DND-41 (cell line): ENCODE measurements around the gene C10orf105.

Experiments
- ATAC-seq: fragments of 200-7000 bp; cut with Tn5 transposase; 3 replicates; pipeline ENCODE4 v1.9.1; 2021; ENCODE audit warnings: low read depth; ENCODE audit not compliant: insufficient read depth
- DNase-seq: peaks from one replicate; pipeline ENCODE4 v3.0.0-alpha.2; 2020
- H2AFZ ChIP-seq: 2 replicates; pipeline ENCODE4 v1.6.0; 2012; ENCODE audit warnings: low read depth, low read length
- H3K27ac ChIP-seq: 2 replicates; pipeline ENCODE4 v1.5.1; 2012; ENCODE audit warnings: low read length, inconsistent platforms
- H3K27me3 ChIP-seq: fragments of 200-600 bp; sonication (generic); 2 replicates; pipeline ENCODE4 v1.6.0; 2012; ENCODE audit warnings: low read length, mild to moderate bottlenecking, inconsistent platforms; ENCODE audit not compliant: insufficient read depth, poor library complexity
- H3K36me3 ChIP-seq: 2 replicates; pipeline ENCODE4 v1.5.1; 2012; ENCODE audit warnings: low read length, inconsistent platforms; ENCODE audit not compliant: insufficient read depth
- H3K4me1 ChIP-seq: 2 replicates; pipeline ENCODE4 v1.5.1; 2012; ENCODE audit warnings: mild to moderate bottlenecking, low read length; ENCODE audit not compliant: insufficient read depth
- H3K4me2 ChIP-seq: 2 replicates; pipeline ENCODE4 v1.6.0; 2012; ENCODE audit warnings: mild to moderate bottlenecking, moderate library complexity, low read length, inconsistent platforms; ENCODE audit not compliant: insufficient read depth
- H3K4me3 ChIP-seq, 2 experiments: fragments of 200-600 bp in 1 of 2; shearing (Covaris generic) in 1 of 2; 2 replicates each; pipeline ENCODE4 v1.5.1; 2012 to 2016; ENCODE audit warnings: inconsistent platforms in 2 of 2, low read length in 2 of 2, mild to moderate bottlenecking in 2 of 2, low read depth in 1 of 2, moderate library complexity in 1 of 2
- H3K79me2 ChIP-seq: 2 replicates; pipeline ENCODE4 v1.6.0; 2012; ENCODE audit warnings: low read length, inconsistent platforms; ENCODE audit not compliant: insufficient read depth
- H3K9ac ChIP-seq: 2 replicates; pipeline ENCODE4 v1.6.0; 2012; ENCODE audit warnings: low read depth, mild to moderate bottlenecking, inconsistent platforms, low read length, moderate library complexity
- H3K9me3 ChIP-seq: 2 replicates; pipeline ENCODE4 v1.5.1; 2012; ENCODE audit warnings: low read length, moderate library complexity, mild to moderate bottlenecking, inconsistent platforms; ENCODE audit not compliant: insufficient read depth, severe bottlenecking
- H4K20me1 ChIP-seq: 2 replicates; pipeline ENCODE4 v1.6.0; 2012; ENCODE audit warnings: low read length; ENCODE audit not compliant: insufficient read depth
- EZH2 ChIP-seq: IDR thresholded peaks from 3 replicates; pipeline ENCODE4 v1.6.1; 2012; ENCODE audit warnings: borderline replicate concordance, low read depth, mild to moderate bottlenecking, moderate library complexity, low read length, inconsistent platforms; ENCODE audit not compliant: severe bottlenecking
- TF ChIP-seq, protein P1 (sequence below): IDR thresholded peaks from 2 replicates; pipeline ENCODE4 v1.5.1; 2012; ENCODE audit warnings: borderline replicate concordance, low read length, moderate library complexity, mild to moderate bottlenecking; ENCODE audit not compliant: poor library complexity, severe bottlenecking; ENCODE audit errors: extremely low read depth

Gene C10orf105

GRCh38 chr10:71700731-71701368 is 18.7 kb downstream of the C10orf105 start:
- Histone ChIP-seq H2AFZ (no peak overlapping the region), H3K9me3 (no peaks in the 10 kb centered on the region), H4K20me1 (no peaks in the 10 kb centered on the region; the same call in 1 of the 2 replicates), H3K79me2 (no peaks in the 10 kb centered on the region), H3K4me2 (no peak overlapping the region), H3K27ac (no peak overlapping the region), H3K27me3 (no peaks in the 10 kb centered on the region), H3K9ac (no peak overlapping the region), H3K36me3 (no peaks in the 10 kb centered on the region), H3K4me3 (no peak overlapping the region), H3K4me1 (no peaks in the 10 kb centered on the region)
- ATAC-seq (no peak), DNase-seq (no peak)
- no peak for TF ChIP-seq EZH2
- TF ChIP-seq, protein P1, sequence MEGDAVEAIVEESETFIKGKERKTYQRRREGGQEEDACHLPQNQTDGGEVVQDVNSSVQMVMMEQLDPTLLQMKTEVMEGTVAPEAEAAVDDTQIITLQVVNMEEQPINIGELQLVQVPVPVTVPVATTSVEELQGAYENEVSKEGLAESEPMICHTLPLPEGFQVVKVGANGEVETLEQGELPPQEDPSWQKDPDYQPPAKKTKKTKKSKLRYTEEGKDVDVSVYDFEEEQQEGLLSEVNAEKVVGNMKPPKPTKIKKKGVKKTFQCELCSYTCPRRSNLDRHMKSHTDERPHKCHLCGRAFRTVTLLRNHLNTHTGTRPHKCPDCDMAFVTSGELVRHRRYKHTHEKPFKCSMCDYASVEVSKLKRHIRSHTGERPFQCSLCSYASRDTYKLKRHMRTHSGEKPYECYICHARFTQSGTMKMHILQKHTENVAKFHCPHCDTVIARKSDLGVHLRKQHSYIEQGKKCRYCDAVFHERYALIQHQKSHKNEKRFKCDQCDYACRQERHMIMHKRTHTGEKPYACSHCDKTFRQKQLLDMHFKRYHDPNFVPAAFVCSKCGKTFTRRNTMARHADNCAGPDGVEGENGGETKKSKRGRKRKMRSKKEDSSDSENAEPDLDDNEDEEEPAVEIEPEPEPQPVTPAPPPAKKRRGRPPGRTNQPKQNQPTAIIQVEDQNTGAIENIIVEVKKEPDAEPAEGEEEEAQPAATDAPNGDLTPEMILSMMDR: no peak

DNA sequence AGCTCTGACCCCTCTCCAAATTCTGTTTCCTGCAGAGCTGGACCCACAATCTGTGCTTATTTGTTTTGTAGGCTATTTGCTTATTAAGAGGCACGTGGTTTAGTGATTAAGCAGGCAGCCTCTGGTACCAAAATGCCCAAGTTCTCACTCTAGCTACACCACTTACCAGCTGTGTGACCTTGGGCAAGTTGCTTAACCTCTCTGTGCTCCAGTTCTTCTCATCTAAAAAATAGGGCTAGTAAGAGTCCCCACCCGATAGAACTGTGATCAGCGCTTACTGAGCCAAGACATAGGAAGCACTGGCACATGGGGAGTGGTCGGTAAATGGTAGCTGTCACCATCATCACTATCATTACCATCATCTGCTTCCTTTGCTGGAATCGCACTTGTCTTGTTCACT is 20.8 kb downstream of the C10orf105 start:
- no peaks in the 10 kb centered on the region for H3K36me3 ChIP-seq
- H3K27me3 ChIP-seq: no peaks in the 10 kb centered on the region
- TF ChIP-seq, protein P1: no peak
- no peak for TF ChIP-seq EZH2
- no peaks in the 10 kb centered on the region; the same call in 1 of the 2 replicates for H4K20me1 ChIP-seq
- no peak overlapping the region for H2AFZ ChIP-seq
- no peak overlapping the region for H3K27ac ChIP-seq
- H3K4me1 ChIP-seq: peaks cover 4% of the 10 kb centered on the region; the same call in 1 of the 2 replicates
- no peak for DNase-seq
- no peak overlapping the region for H3K4me2 ChIP-seq
- no peak for ATAC-seq
- H3K9me3 ChIP-seq: no peaks in the 10 kb centered on the region
- no peak overlapping the region for H3K4me3 ChIP-seq
- H3K9ac ChIP-seq: no peak overlapping the region
- no peaks in the 10 kb centered on the region for H3K79me2 ChIP-seq

GRCh38 chr10:71697938-71698709 is 21.5 kb downstream of the C10orf105 start:
- H3K27ac ChIP-seq: no peak overlapping the region
- no peaks in the 10 kb centered on the region; the same call in 1 of the 2 replicates for H4K20me1 ChIP-seq
- H2AFZ ChIP-seq: no peak overlapping the region
- no peak for TF ChIP-seq EZH2
- TF ChIP-seq, protein P1: no peak
- no peaks in the 10 kb centered on the region for H3K27me3 ChIP-seq
- no peaks in the 10 kb centered on the region for H3K36me3 ChIP-seq
- H3K79me2 ChIP-seq: no peaks in the 10 kb centered on the region
- peaks cover 4% of the 10 kb centered on the region; the same call in 1 of the 2 replicates for H3K4me1 ChIP-seq
- no peak overlapping the region for H3K4me2 ChIP-seq
- no peaks in the 10 kb centered on the region for H3K9me3 ChIP-seq
- H3K9ac ChIP-seq: no peak overlapping the region
- no peak for ATAC-seq
- DNase-seq: no peak
- H3K4me3 ChIP-seq: no peak overlapping the region
